Measurements from ENCODE around the gene TBX21.
A peak's percentile ranks its signal among the peaks of the same experiment; 100 is the strongest.
"Not testable (repeated sequence)": the region's sequence is repeated elsewhere in the genome, so short reads cannot be mapped to it uniquely, and the experiment has no call there.

TBX21 gene

GRCh38 chr17:47733674-47734410 lies 806 bp downstream of the TBX21 start:
- DNase-seq, result no peak

GRCh38 chr17:47735139-47735464 lies 2.1 kb downstream of the TBX21 start:
- no peak for DNase-seq

GRCh38 chr17:47735536-47736011 lies 2.5 kb downstream of the TBX21 start:
- no peak for DNase-seq

GRCh38 chr17:47736501-47737495 lies 3.8 kb downstream of the TBX21 start:
- DNase-seq, result no peak

- DNase-seq, result no peak
These were observed 5.1 kb downstream of the TBX21 start for GRCh38 chr17:47738178-47738577.

- DNase-seq, result no peak
These were observed 6.1 kb downstream of the TBX21 start for GRCh38 chr17:47739150-47739549.

- DNase-seq, result not testable (repeated sequence)
These were observed 6.9 kb downstream of the TBX21 start for GRCh38 chr17:47739945-47740344.

GRCh38 chr17:47741109-47741792 lies 8.2 kb downstream of the TBX21 start:
- no peak for DNase-seq

- no peak for DNase-seq
These were observed 8.7 kb downstream of the TBX21 start for GRCh38 chr17:47741793-47742145.

- DNase-seq, result peak in 1 of 2 experiments; percentile 18
These were observed 9.5 kb downstream of the TBX21 start for GRCh38 chr17:47742319-47743181.

GRCh38 chr17:47744168-47745036 lies 11.4 kb downstream of the TBX21 start:
- no peak for DNase-seq

- DNase-seq, result no peak
These were observed 12.0 kb downstream of the TBX21 start for GRCh38 chr17:47745037-47745380.

GRCh38 chr17:47751471-47751870 lies 18.4 kb downstream of the TBX21 start:
- DNase-seq, result no peak

- no peak for DNase-seq
These were observed 24.4 kb downstream of the TBX21 start for GRCh38 chr17:47757386-47757785.

- no peak for DNase-seq
These were observed 27.5 kb downstream of the TBX21 start for GRCh38 chr17:47760409-47761140.

- DNase-seq, result no peak
These were observed 29.7 kb downstream of the TBX21 start for GRCh38 chr17:47762728-47763127.

GRCh38 chr17:47763913-47764582 lies 31.0 kb downstream of the TBX21 start:
- no peak for DNase-seq

GRCh38 chr17:47773649-47774048 lies 40.6 kb downstream of the TBX21 start:
- DNase-seq, result not testable (repeated sequence)

- DNase-seq, result no peak
These were observed 41.3 kb downstream of the TBX21 start for GRCh38 chr17:47774331-47774730.

GRCh38 chr17:47774987-47775580 lies 42.0 kb downstream of the TBX21 start:
- no peak for DNase-seq
